IMR-90 (cell line): ENCODE data around the gene CTIF. TPM values are rescaled to one million over a fixed set of nuclear protein-coding genes. Genes with fewer than 3 reads are reported as not detected.

Experiments used
- ATAC-seq: fragments of 200-7000 bp; cut with Tn5 transposase; 2 replicates; pipeline ENCODE4 v1.9.1; 2020; ENCODE audit warnings: low read depth, mild to moderate bottlenecking, moderate library complexity
- BruUV-seq: library from RNA; stranded (reverse); fragments of 400-500 nt; replicated peaks from 2 replicates; lab custom pipeline; 2021; lab: Mats Ljungman, UMichigan
- CTCF ChIA-PET: fragments of 300-600 bp; formaldehyde crosslinking; extraction: SDS; loops from one replicate; lab custom pipeline; 2021; ENCODE audit warnings: antibody characterized with exemption; lab: Yijun Ruan, JAX
- POLR2A ChIA-PET: fragments of 300-600 bp; sonication (Branson Sonifier 250); formaldehyde crosslinking; loops from one replicate; lab custom pipeline; 2022; ENCODE audit warnings: antibody characterized with exemption; ENCODE audit not compliant: unreplicated experiment; lab: Charles Lee
- DNase-seq: peaks from one replicate; pipeline ENCODE4 v3.0.0; 2013
- H2AFZ ChIP-seq: replicated peaks from 2 replicates; pipeline ENCODE3; 2013; ENCODE audit warnings: low read length, mild to moderate bottlenecking; ENCODE audit not compliant: poor library complexity
- H2AK5ac ChIP-seq: 2 replicates; pipeline ENCODE4 v1.6.1; 2013; ENCODE audit warnings: low read depth, low read length, inconsistent platforms
- H2AK9ac ChIP-seq: replicated peaks from 2 replicates; pipeline ENCODE3; 2013; ENCODE audit warnings: mild to moderate bottlenecking, low read depth, low read length, moderate library complexity; ENCODE audit not compliant: poor library complexity
- H2BK120ac ChIP-seq: 2 replicates; pipeline ENCODE4 v1.6.1; 2013; ENCODE audit warnings: low read depth, low read length, inconsistent platforms
- H2BK15ac ChIP-seq: 3 replicates; pipeline ENCODE4 v1.6.1; 2013; ENCODE audit warnings: low read depth, low read length, inconsistent platforms
- H2BK20ac ChIP-seq: 2 replicates; pipeline ENCODE4 v1.6.1; 2013; ENCODE audit warnings: low read depth, mild to moderate bottlenecking, inconsistent platforms, low read length, moderate library complexity
- H2BK5ac ChIP-seq: 2 replicates; pipeline ENCODE4 v1.6.1; 2013; ENCODE audit warnings: mild to moderate bottlenecking, low read depth, low read length, inconsistent platforms; ENCODE audit not compliant: poor library complexity, severe bottlenecking
- H3K14ac ChIP-seq: replicated peaks from 2 replicates; pipeline ENCODE4 v1.6.1; 2013; ENCODE audit warnings: low read depth, low read length, inconsistent platforms
- H3K18ac ChIP-seq: 2 replicates; pipeline ENCODE4 v1.6.1; 2013; ENCODE audit warnings: low read depth, low read length, control low read depth
- H3K23ac ChIP-seq: 2 replicates; pipeline ENCODE4 v1.6.1; 2013; ENCODE audit warnings: low read depth, low read length, inconsistent platforms
- H3K27ac ChIP-seq: 2 replicates; pipeline ENCODE4 v1.5.1; 2013; ENCODE audit warnings: mild to moderate bottlenecking, control low read depth, low read length; ENCODE audit not compliant: insufficient read depth
- H3K27me3 ChIP-seq: 2 replicates; pipeline ENCODE4 v1.6.1; 2013; ENCODE audit warnings: low read length; ENCODE audit not compliant: control insufficient read depth, insufficient read depth
- H3K36me3 ChIP-seq: 2 replicates; pipeline ENCODE4 v1.6.1; 2013; ENCODE audit warnings: low read length, mixed read lengths; ENCODE audit not compliant: control insufficient read depth, insufficient read depth
- H3K4ac ChIP-seq: 2 replicates; pipeline ENCODE4 v1.6.1; 2013; ENCODE audit warnings: low read depth, low read length, inconsistent platforms
- H3K4me1 ChIP-seq: 2 replicates; pipeline ENCODE4 v1.6.1; 2013; ENCODE audit warnings: low read length, mixed read lengths; ENCODE audit not compliant: control insufficient read depth, insufficient read depth
- H3K4me2 ChIP-seq: 2 replicates; pipeline ENCODE4 v1.6.1; 2013; ENCODE audit warnings: low read depth, mild to moderate bottlenecking, control low read depth, low read length, moderate library complexity
- H3K4me3 ChIP-seq: 2 replicates; pipeline ENCODE4 v1.5.1; 2013; ENCODE audit warnings: low read depth, mild to moderate bottlenecking, control low read depth, low read length, moderate library complexity; ENCODE audit not compliant: insufficient read depth
- H3K56ac ChIP-seq: 2 replicates; pipeline ENCODE4 v1.6.1; 2013; ENCODE audit warnings: low read length, inconsistent platforms; ENCODE audit not compliant: insufficient read depth; ENCODE audit errors: extremely low read depth
- H3K79me1 ChIP-seq, 2 experiments: 2 replicates each; pipeline ENCODE4 v1.6.1; 2013; ENCODE audit warnings: low read length in 2 of 2, inconsistent platforms in 1 of 2, low read depth in 1 of 2
- H3K9ac ChIP-seq: 2 replicates; pipeline ENCODE4 v1.6.1; 2013; ENCODE audit warnings: low read depth, low read length, control low read depth
- H3K9me1 ChIP-seq: 2 replicates; pipeline ENCODE4 v1.6.1; 2013; ENCODE audit warnings: low read length, inconsistent platforms; ENCODE audit not compliant: insufficient read depth
- H3K9me3 ChIP-seq: 2 replicates; pipeline ENCODE4 v1.6.1; 2013; ENCODE audit warnings: low read length; ENCODE audit not compliant: control insufficient read depth, insufficient read depth
- H4K20me1 ChIP-seq: 2 replicates; pipeline ENCODE4 v1.6.1; 2013; ENCODE audit warnings: low read length, inconsistent platforms; ENCODE audit not compliant: insufficient read depth
- H4K5ac ChIP-seq: 2 replicates; pipeline ENCODE4 v1.6.1; 2013; ENCODE audit warnings: mild to moderate bottlenecking, low read depth, low read length, control low read depth
- H4K8ac ChIP-seq, 2 experiments: 2 replicates each; pipeline ENCODE4 v1.6.1; 2013; ENCODE audit warnings: low read depth in 2 of 2, low read length in 2 of 2, control low read depth in 1 of 2, inconsistent platforms in 1 of 2
- H4K91ac ChIP-seq: 2 replicates; pipeline ENCODE4 v1.6.1; 2013; ENCODE audit warnings: low read depth, low read length, inconsistent platforms; ENCODE audit not compliant: insufficient read depth
- BHLHE40 ChIP-seq: fragments of 150-350 bp; IDR thresholded peaks from 2 replicates; pipeline ENCODE4 v1.6.1; 2016; ENCODE audit warnings: mild to moderate bottlenecking, low read depth, low read length
- CHD1 ChIP-seq: IDR thresholded peaks from 2 replicates; pipeline ENCODE4 v1.6.1; 2012; ENCODE audit warnings: low read depth, low read length, improper control_type of control experiment
- CTCF ChIP-seq: conservative IDR thresholded peaks from 2 replicates; pipeline ENCODE4 v1.5.1; 2012; ENCODE audit warnings: mild to moderate bottlenecking, low read depth, low read length, improper control_type of control experiment
- MAFK ChIP-seq: IDR thresholded peaks from 2 replicates; pipeline ENCODE4 v1.6.1; 2012; ENCODE audit warnings: low read depth, low read length, improper control_type of control experiment
- MAZ ChIP-seq: IDR thresholded peaks from 2 replicates; pipeline ENCODE4 v1.6.1; 2012; ENCODE audit warnings: low read depth, mild to moderate bottlenecking, low read length, improper control_type of control experiment, moderate library complexity, borderline replicate concordance
- MXI1 ChIP-seq: IDR thresholded peaks from 2 replicates; pipeline ENCODE4 v1.6.1; 2012; ENCODE audit warnings: low read depth, mild to moderate bottlenecking, low read length, moderate library complexity, borderline replicate concordance
- POLR2A ChIP-seq: IDR thresholded peaks from 2 replicates; pipeline ENCODE4 v1.6.1; 2012; ENCODE audit warnings: mild to moderate bottlenecking, low read depth, low read length
- RAD21 ChIP-seq: IDR thresholded peaks from 2 replicates; pipeline ENCODE4 v1.6.1; 2012; ENCODE audit warnings: low read length, improper control_type of control experiment
- RCOR1 ChIP-seq: IDR thresholded peaks from 2 replicates; pipeline ENCODE4 v1.6.1; 2012; ENCODE audit warnings: mild to moderate bottlenecking, low read length, improper control_type of control experiment; ENCODE audit not compliant: insufficient replicate concordance
- RFX5 ChIP-seq: IDR thresholded peaks from 2 replicates; pipeline ENCODE4 v1.8.0; 2012; ENCODE audit warnings: low read depth, mild to moderate bottlenecking, low read length, moderate library complexity
- SMC3 ChIP-seq: fragments of 150-350 bp; IDR thresholded peaks from 2 replicates; pipeline ENCODE4 v1.6.1; 2016; ENCODE audit warnings: low read depth, mild to moderate bottlenecking, antibody characterized with exemption, low read length, moderate library complexity
- USF2 ChIP-seq: fragments of 150-350 bp; IDR thresholded peaks from 2 replicates; pipeline ENCODE4 v1.6.1; 2017; ENCODE audit warnings: mild to moderate bottlenecking, antibody characterized with exemption, low read length, low read depth
- WGBS, 2 experiments: methylation state at CpG; one replicate each; pipeline versions ENCODE4 v1.1.5 to v1.1.7; 2013; ENCODE audit warnings: missing lambda C conversion rate in 2 of 2; ENCODE audit not compliant: insufficient read length in 1 of 2; ENCODE audit errors: extremely low coverage in 2 of 2; 5-methylcytosine and 5-hydroxymethylcytosine counted together
- dilution Hi-C: fragments of 300-500 bp; cut with HindIII; formaldehyde crosslinking; loops from one replicate; pipeline ENCODE4 v1.14.3; 2018; ENCODE audit warnings: low sequenced_read_pairs; ENCODE audit not compliant: unreplicated experiment
- in situ Hi-C: fragments of 300-500 bp; cut with MboI; formaldehyde crosslinking; loops from 3 replicates; pipeline ENCODE4 v1.14.3; 2019; ENCODE audit warnings: low sequenced_read_pairs, inconsistent platforms, mixed read lengths
- intact Hi-C: fragments of 100-400 bp; cut with micrococcal nuclease; formaldehyde crosslinking; loops from 2 replicates; pipeline ENCODE4 v1.10.0; 2022
- polyA plus RNA-seq, 3 experiments: library from polyadenylated mRNA; depleted of rRNA; stranded (reverse); fragments of >200 nt; gene quantifications; 2 replicates each; pipeline ENCODE4 v1.2.3, GENCODE V29; 2012; ENCODE audit warnings: low replicate concordance in 1 of 3
- total RNA-seq: library from RNA; depleted of rRNA; stranded (reverse); fragments of >200 nt; gene quantifications from 2 replicates; pipeline ENCODE4 v1.2.3, GENCODE V29; 2012
- TF ChIP-seq, protein P1 (sequence below): fragments of 150-350 bp; IDR thresholded peaks from 2 replicates; pipeline ENCODE4 v1.6.1; 2016; ENCODE audit warnings: low read depth, mild to moderate bottlenecking, low read length, moderate library complexity, borderline replicate concordance

CTIF gene
- total and polyA plus RNA-seq, 2 of the 4 experiments (the other 2 are of a cell fraction): 25.1 to 57.0 TPM

DNA sequence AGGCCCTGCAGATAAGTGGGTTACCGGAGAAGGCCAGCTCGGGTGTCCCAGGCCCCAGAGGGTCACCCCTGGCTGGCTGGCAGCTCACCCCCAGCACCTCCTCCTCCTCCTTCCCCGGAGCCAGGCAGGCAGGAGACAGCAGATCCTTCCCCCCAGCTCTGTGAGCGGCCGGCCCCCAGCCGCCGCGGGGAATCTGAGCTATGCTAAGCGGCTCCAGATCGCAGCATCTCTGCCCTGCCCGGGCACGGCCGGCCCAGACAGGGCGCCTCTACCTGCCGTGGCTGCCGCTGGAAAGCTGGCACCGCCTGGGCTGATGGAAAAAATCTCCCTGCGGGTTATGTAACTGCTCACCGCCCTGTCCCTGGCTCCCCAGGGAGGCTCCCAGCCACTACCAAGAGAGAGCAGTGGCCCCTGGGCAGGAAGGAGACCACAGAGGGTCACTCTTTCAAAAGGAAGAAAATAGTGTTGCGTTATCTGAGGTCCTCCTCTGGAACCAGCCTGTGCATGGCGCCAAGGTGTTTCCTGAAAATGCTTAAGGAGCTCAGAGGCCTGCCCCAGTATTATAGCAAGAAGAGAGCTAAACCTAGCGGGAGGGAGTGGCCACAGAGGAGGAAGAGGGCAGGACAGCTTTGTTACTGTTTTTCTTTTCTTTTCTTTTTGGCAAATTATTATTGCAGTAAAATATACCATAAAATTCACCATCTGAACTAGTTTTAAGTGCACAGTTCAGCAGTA, 233.0 kb downstream of the CTIF start:
- POLR2A ChIA-PET: no interaction called here
- no peak overlapping the region for H3K27ac ChIP-seq
- intact Hi-C loops: no loop called here

More for the DNA sequence above, 233.0 kb downstream of the CTIF start:
- H3K9ac ChIP-seq: no peak overlapping the region
- peak overlapping the region; percentile 29 for H2AFZ ChIP-seq
- H3K4me1 ChIP-seq: peaks cover 9% of the 10 kb centered on the region
- no peak overlapping the region for H2BK20ac ChIP-seq
- H2BK5ac ChIP-seq: no peak overlapping the region
- CTCF ChIA-PET: no interaction called here
- no peak overlapping the region for H3K4ac ChIP-seq
- ATAC-seq (no peak), DNase-seq (no peak)
- H4K8ac ChIP-seq: no peak overlapping the region
- H4K20me1 ChIP-seq: peaks cover 27% of the 10 kb centered on the region
- no peak overlapping the region for H3K23ac ChIP-seq
- 94% methylated on average over 2 of the region's 22 CpGs; no CpG with 5 or more reads in 1 of the 2 experiments for WGBS, 2 experiments
- H3K36me3 ChIP-seq: peaks cover 48% of the 10 kb centered on the region
- TF ChIP-seq RFX5 (no peak), CHD1 (no peak), RAD21 (no peak), CTCF (no peak), MAZ (no peak), MAFK (no peak), POLR2A (no peak), MXI1 (no peak), RCOR1 (no peak), USF2 (no peak), SMC3 (no peak), BHLHE40 (no peak)
- TF ChIP-seq, protein P1, sequence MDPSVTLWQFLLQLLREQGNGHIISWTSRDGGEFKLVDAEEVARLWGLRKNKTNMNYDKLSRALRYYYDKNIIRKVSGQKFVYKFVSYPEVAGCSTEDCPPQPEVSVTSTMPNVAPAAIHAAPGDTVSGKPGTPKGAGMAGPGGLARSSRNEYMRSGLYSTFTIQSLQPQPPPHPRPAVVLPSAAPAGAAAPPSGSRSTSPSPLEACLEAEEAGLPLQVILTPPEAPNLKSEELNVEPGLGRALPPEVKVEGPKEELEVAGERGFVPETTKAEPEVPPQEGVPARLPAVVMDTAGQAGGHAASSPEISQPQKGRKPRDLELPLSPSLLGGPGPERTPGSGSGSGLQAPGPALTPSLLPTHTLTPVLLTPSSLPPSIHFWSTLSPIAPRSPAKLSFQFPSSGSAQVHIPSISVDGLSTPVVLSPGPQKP: no peak
- no peak overlapping the region for H4K91ac ChIP-seq
- H3K4me2 ChIP-seq: no peak overlapping the region
- no peak overlapping the region for H2AK5ac ChIP-seq
- no peak overlapping the region for H4K5ac ChIP-seq
- H3K9me1 ChIP-seq: peaks cover 19% of the 10 kb centered on the region
- H3K4me3 ChIP-seq: no peak overlapping the region
- H3K79me1 ChIP-seq: peaks cover 44 to 69% of the 10 kb centered on the region in 2 experiments
- H3K9me3 ChIP-seq: no peaks in the 10 kb centered on the region
- no TSS peak for BruUV-seq
- dilution Hi-C loops: no loop called here
- H3K18ac ChIP-seq: no peak overlapping the region
- no peak overlapping the region for H3K56ac ChIP-seq
- H2BK120ac ChIP-seq: no peak overlapping the region
- in situ Hi-C loops: no loop called here
- H2AK9ac ChIP-seq: no peak overlapping the region
- H2BK15ac ChIP-seq: no peak overlapping the region
- no peak overlapping the region for H3K14ac ChIP-seq
- H3K27me3 ChIP-seq: no peaks in the 10 kb centered on the region
